Stimulated activated CD8-positive, alpha-beta memory T cell treated with anti-CD3 and anti-CD28 coated beads, Interleukin-15, amount 100 ng/mL, for 4 hours (primary cell): ENCODE results near the gene NKIRAS2.

Source experiments
- DNase-seq, 2 donors: peaks; one replicate each; pipeline ENCODE4 v3.0.0-alpha.2; 2020; ENCODE audit warnings: low read depth in 2 of 2

Gene NKIRAS2

GRCh38 chr17:42019509-42020404 lies at the start of gene NKIRAS2:
NKIRAS2 (plus strand) TSS chr17:42020090; CDS start chr17:42021578, 1,488 bp downstream.
- DNase-seq = peak; percentile 80 to 86

DNA sequence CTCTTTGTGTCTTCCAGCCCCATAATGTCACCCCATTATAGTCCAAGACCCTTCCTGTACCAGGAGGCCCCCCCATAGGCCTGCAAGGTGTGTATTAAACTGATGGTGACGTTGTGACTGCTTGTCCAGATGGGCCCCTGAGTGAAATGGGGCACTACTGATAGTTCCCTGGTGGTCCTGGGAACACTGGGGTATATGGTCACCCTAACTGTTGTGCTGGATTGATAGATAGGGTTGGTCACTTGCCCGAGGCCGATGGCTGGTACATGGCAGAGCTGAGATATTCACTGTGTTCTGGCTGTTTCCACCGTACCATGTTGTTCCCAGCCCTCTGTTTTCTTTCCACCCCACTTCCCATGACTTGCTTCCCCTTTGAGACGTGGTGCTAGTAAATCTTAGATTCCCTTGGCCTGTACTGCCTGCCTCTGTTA lies 49.0 kb upstream of the NKIRAS2 start:
- no peak for DNase-seq

- DNase-seq = no peak
These were observed 48.0 kb upstream of the NKIRAS2 start for GRCh38 chr17:41971721-41972523.

DNA sequence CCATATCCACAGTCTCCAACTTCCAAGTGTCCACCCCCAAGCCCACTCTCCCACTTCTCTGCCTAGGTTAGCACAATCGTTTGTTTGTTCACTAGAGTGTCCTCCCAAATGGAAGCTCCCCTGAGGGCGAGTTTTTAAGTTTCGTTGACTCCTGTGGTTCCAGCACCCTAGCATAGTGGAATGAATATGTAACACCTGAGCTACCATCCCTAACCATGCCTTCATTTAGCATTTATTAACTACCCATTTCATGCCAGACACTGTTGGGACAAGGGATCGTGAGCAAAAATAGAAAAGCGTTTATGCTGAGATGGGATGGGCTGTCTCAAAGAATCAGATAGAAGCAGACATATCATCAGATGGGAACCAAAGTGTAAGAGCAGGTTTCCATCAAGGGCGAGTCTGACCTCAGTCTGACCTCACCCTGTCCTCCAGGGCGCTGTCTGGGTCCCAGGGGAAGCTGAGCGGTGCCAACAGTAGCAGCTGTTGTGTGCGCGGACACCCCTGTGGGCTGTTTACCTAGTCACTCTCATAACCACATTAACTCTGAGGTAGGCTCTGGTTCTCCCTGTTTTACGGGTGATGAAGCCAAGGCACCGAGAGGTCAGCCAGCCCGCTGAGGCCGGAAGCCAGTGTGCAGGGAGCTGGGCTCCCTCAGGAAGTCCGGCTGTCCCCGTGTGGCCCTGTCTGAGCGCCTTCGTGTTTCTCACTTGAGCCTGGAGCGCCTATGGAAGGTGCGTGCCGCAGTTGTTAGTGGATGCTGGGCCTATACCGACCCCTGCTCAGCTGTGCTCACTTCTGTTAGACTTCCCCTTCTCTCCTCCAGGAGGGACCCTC lies 47.1 kb upstream of the NKIRAS2 start:
- no peak for DNase-seq

- no peak for DNase-seq
These were observed 46.5 kb upstream of the NKIRAS2 start for GRCh38 chr17:41973408-41973811.

GRCh38 chr17:41974031-41974430 lies 45.9 kb upstream of the NKIRAS2 start:
- no peak for DNase-seq

- DNase-seq = no peak
These were observed 45.2 kb upstream of the NKIRAS2 start for GRCh38 chr17:41974658-41975057.

- DNase-seq = no peak
These were observed 44.5 kb upstream of the NKIRAS2 start for GRCh38 chr17:41975099-41976083.

DNA sequence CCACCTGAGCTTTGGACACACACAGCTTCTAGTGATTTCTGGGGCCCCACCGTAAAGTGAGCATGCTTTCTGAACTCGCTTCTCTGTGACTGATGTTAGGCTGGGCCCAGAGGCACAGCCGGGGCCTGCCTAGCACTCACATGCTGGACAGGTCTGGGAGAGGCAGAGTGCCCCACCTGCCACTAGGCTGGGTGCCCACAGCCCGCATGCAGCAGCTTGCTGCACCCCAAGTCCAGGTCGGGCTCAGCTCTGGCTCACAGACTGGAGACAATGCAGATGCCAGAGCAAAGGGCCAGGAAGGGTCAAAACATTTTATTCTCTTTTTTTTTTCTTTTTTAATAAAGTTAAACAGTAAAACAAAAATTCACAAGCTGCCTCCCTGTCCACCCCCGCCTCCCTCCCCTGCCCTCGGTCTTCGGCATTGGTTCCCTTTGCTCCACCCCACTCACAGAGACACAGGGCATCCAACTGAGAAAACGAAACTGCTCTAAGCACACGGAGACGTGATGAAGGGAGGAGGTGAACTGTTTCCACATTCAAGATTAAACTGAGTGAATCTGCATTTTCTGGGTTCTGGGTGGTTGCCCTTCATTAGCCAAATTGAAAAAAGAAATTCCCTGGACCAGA lies 43.6 kb upstream of the NKIRAS2 start:
- no peak for DNase-seq

DNA sequence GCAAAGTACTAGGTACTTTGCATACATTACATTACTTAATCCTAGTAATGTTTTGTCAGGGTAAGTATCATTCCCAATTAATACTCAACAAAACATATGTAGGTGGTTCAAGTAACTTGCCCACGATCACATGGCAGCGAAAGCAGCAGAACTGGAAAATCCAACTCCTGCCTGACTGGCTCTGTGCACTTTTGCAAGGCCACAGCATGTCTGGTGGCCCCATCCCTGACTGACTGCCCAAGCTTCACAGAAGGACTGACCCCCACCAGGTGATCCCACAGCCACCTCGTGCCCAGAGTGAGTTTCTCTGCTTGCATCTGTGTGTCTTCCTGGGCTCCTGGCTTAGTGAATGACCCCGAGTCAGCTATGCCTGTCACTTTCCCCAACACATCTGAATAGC lies 41.9 kb upstream of the NKIRAS2 start:
- no peak for DNase-seq

GRCh38 chr17:41982026-41982760 lies 37.7 kb upstream of the NKIRAS2 start:
- no peak for DNase-seq

DNA sequence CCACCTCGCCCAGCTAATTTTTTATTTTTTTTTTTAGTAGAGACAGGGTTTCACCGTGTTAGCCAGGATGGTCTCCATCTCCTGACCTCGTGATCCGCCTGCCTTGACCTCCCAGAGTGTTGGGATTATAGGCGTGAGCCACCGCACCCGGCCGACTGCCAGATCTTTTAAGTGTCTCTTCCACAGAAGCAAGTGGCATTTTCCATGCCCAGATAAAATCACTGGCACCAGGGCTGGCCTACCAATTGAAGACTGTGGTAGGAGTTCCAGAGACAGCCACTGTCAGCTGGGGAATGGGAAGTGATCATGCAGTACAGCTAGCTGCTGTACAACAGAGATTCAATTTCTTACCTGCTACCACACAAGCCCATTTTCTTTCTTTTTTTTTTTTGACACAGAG lies 35.4 kb upstream of the NKIRAS2 start:
- no peak for DNase-seq

DNA sequence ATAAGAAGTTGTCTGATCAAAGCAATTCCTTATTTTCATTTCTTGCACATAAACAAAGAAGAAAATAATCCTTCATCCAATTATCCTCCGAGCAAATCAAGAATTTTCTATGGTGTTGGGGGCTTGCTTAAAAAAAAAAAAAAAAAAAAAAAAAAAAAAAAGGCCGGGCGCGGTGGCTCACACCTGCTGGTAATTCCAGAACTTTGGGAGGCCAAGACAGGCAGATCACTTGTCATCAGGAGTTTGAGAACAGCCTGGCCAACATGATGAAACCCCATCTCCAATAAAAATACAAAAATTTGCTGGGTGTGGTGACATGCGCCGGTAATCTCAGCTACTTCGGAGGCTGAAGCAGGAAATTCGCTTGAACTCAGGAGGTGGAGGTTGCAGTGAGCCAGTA lies 34.0 kb upstream of the NKIRAS2 start:
- no peak for DNase-seq

- DNase-seq = no peak
These were observed 33.3 kb upstream of the NKIRAS2 start for GRCh38 chr17:41986634-41987033.

DNA sequence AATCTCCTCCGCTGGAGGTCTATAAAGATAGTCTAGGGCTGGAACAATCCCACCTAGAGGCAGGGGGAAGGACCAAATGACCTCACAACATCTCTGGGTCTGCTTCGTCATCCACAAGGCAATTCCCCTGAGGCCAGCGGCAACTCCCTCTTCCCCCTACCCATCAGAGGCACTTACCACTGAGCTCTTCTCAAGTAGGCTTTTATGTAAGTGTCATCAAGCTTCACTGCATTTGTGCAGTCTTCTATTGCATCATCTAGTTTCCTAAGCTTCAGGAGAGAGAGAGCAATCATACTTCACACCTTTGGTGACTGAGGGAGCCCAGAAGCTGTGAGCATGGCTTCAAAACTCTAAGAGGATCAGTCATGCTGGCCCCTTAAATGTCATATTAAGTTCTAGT lies 32.2 kb upstream of the NKIRAS2 start:
- DNase-seq = no peak

- no peak for DNase-seq
These were observed 31.5 kb upstream of the NKIRAS2 start for GRCh38 chr17:41988418-41988817.

GRCh38 chr17:41989702-41990419 lies 30.0 kb upstream of the NKIRAS2 start:
- DNase-seq = no peak

- no peak for DNase-seq
These were observed 27.3 kb upstream of the NKIRAS2 start for GRCh38 chr17:41992576-41992975.

- no peak for DNase-seq
These were observed 23.1 kb upstream of the NKIRAS2 start for GRCh38 chr17:41996855-41997164.
